Esophagus muscularis mucosa (tissue), 4 donors: ENCODE data around the gene CAPN2. TPM values are rescaled to one million over a fixed set of nuclear protein-coding genes. Genes with fewer than 3 reads are reported as not detected.
A peak's percentile ranks its signal among the peaks of the same experiment; 100 is the strongest.
"Not testable (repeated sequence)": the region's sequence is repeated elsewhere in the genome, so short reads cannot be mapped to it uniquely, and the experiment has no call there.

Source experiments
- DNase-seq: peaks from one replicate; pipeline ENCODE4 v3.0.0-alpha.2; 2017; ENCODE audit errors: extremely low spot score
- H3K27ac ChIP-seq, 4 donors: fragments of 200-600 bp; sonication (generic); replicated peaks in 1 of 4; 1 replicate in 3 of 4; 2 replicates in 1 of 4; pipeline ENCODE4 v1.5.1; 2016 to 2019; ENCODE audit warnings: mild to moderate bottlenecking in 1 of 4
- H3K27me3 ChIP-seq, 4 donors: fragments of 200-600 bp; sonication (generic); one replicate each; pipeline versions ENCODE4 v1.5.1 to v1.6.0; 2016 to 2019
- H3K36me3 ChIP-seq, 4 donors: fragments of 200-600 bp; sonication (generic); one replicate each; pipeline ENCODE4 v1.5.1; 2016 to 2019
- H3K4me1 ChIP-seq, 4 donors: fragments of 200-600 bp; sonication (generic); one replicate each; pipeline ENCODE4 v1.5.1; 2016 to 2019
- H3K4me3 ChIP-seq, 4 donors: fragments of 200-600 bp; sonication (generic); 1 replicate in 2 of 4; 2 replicates in 2 of 4; pipeline ENCODE4 v1.5.1; 2016 to 2019; ENCODE audit warnings: mild to moderate bottlenecking in 4 of 4, moderate library complexity in 1 of 4
- H3K9me3 ChIP-seq, 4 donors: fragments of 200-600 bp; sonication (generic); 1 replicate in 3 of 4; 2 replicates in 1 of 4; pipeline ENCODE4 v1.5.1; 2016 to 2019
- CTCF ChIP-seq, 3 experiments: fragments of 200-600 bp in 2 of 3; fragments of 450-650 bp in 1 of 3; sonication (generic) in 2 of 3; IDR thresholded peaks; one replicate each; pipeline ENCODE4 v1.5.1; 2017 to 2019; ENCODE audit warnings: antibody characterized with exemption in 3 of 3, mild to moderate bottlenecking in 2 of 3, moderate library complexity in 1 of 3
- EP300 ChIP-seq: sonication (generic); formaldehyde crosslinking; IDR thresholded peaks from one replicate; pipeline ENCODE4 v1.6.1; 2017; ENCODE audit warnings: antibody characterized with exemption
- POLR2A ChIP-seq: fragments of 450-650 bp; IDR thresholded peaks from one replicate; pipeline ENCODE4 v1.6.1; 2017; ENCODE audit warnings: antibody characterized with exemption, moderate library complexity, mild to moderate bottlenecking, low read depth
- POLR2AphosphoS5 ChIP-seq, 2 donors: sonication (generic); formaldehyde crosslinking; IDR thresholded peaks; one replicate each; pipeline ENCODE4 v1.6.1; 2017; ENCODE audit warnings: antibody characterized with exemption in 2 of 2
- WGBS: methylation state at CpG from one replicate; pipeline ENCODE4 v1.1.5; 2018; 5-methylcytosine and 5-hydroxymethylcytosine counted together
- intact Hi-C: fragments of 100-400 bp; cut with DNase I; formaldehyde crosslinking; loops from one replicate; pipeline ENCODE4 v1.15.1; 2023
- total RNA-seq, 4 donors: library from RNA; depleted of rRNA; stranded (reverse); fragments of >200 nt; gene quantifications; one replicate each; pipeline versions ENCODE4 v1.1.0 to v1.2.1, GENCODE V29; 2016

CAPN2 gene
- total RNA-seq, 4 donors from 2014 or later = 91.9 to 231 (median 161) TPM

- Histone ChIP-seq H3K4me3 (no peak overlapping the region), H3K27ac (peak overlapping the region; percentile 64 to 72 (median 71)), H3K9me3 (no peaks in the 10 kb centered on the region), H3K36me3 (peaks cover 0 to 15% (median 7%) of the 10 kb centered on the region in 4 donors), H3K27me3 (no peaks in the 10 kb centered on the region), H3K4me1 (peaks cover 66 to 96% (median 76%) of the 10 kb centered on the region in 4 donors)
- intact Hi-C loops = no loop called here
- peak in 1 of 2 donors; percentile 54 for TF ChIP-seq POLR2AphosphoS5 (IDR thresholded peaks at IDR 0.05)
- no peak for TF ChIP-seq CTCF (IDR thresholded peaks at IDR 0.05)
- DNase-seq = no peak
- 37% methylated on average over 13 of the region's 13 CpGs for WGBS
Measured at GRCh38 chr1:223731133-223731770, 18.9 kb downstream of the CAPN2 start.

GRCh38 chr1:223732993-223733798 is 20.9 kb downstream of the CAPN2 start:
- Histone ChIP-seq H3K36me3 (peaks cover 0 to 11% (median 7%) of the 10 kb centered on the region in 4 donors), H3K4me3 (no peak overlapping the region), H3K27me3 (no peaks in the 10 kb centered on the region), H3K9me3 (no peaks in the 10 kb centered on the region), H3K27ac (peak overlapping the region; percentile 62 to 72 (median 68)), H3K4me1 (peaks cover 58 to 94% (median 75%) of the 10 kb centered on the region in 4 donors)
- TF ChIP-seq POLR2AphosphoS5 (IDR thresholded peaks at IDR 0.05) (no peak), EP300 (no peak), POLR2A (no peak), CTCF (IDR thresholded peaks at IDR 0.05) (no peak)
- intact Hi-C loops = no loop called here
- DNase-seq = no peak
- 58% methylated on average over 6 of the region's 6 CpGs for WGBS

- TF ChIP-seq POLR2AphosphoS5 (IDR thresholded peaks at IDR 0.05) = no peak
- no peak for TF ChIP-seq EP300
- no peak for TF ChIP-seq CTCF (IDR thresholded peaks at IDR 0.05)
- TF ChIP-seq POLR2A = no peak
- Histone ChIP-seq H3K27ac (peak overlapping the region; percentile 62 to 72 (median 68)), H3K27me3 (no peaks in the 10 kb centered on the region), H3K9me3 (no peaks in the 10 kb centered on the region), H3K4me1 (peaks cover 66 to 96% (median 85%) of the 10 kb centered on the region in 4 donors), H3K4me3 (no peak overlapping the region), H3K36me3 (peaks cover 0 to 3% (median 0%) of the 10 kb centered on the region in 4 donors)
- intact Hi-C loops = no loop called here
- 73% methylated on average over 20 of the region's 20 CpGs for WGBS
- DNase-seq = no peak
Measured at GRCh38 chr1:223733898-223734852, 21.8 kb downstream of the CAPN2 start.

- H3K27me3 ChIP-seq, H3K9me3 ChIP-seq, intact Hi-C loops, DNase-seq, H3K36me3 ChIP-seq, H3K4me3 ChIP-seq: not testable (repeated sequence)
- Histone ChIP-seq H3K27ac (peak overlapping the region; percentile 34 to 81 (median 58)), H3K4me1 (peaks cover 67 to 91% (median 86%) of the 10 kb centered on the region in 4 donors)
- WGBS = 99% methylated on average over 5 of the region's 5 CpGs
Measured at GRCh38 chr1:223736638-223737037, 24.3 kb downstream of the CAPN2 start.
